ENCODE measurements around the gene GJA9. TPM values are rescaled to one million over a fixed set of nuclear protein-coding genes. Genes with fewer than 3 reads are reported as not detected.
A peak's percentile ranks its signal among the peaks of the same experiment; 100 is the strongest.
"Not testable (repeated sequence)": the region's sequence is repeated elsewhere in the genome, so short reads cannot be mapped to it uniquely, and the experiment has no call there.

Gene GJA9
- total and polyA plus RNA-seq, 5 donors from 2014 or later, result not detected

- H3K27me3 Mint-ChIP-seq, result no peaks in the 10 kb centered on the region
- Histone ChIP-seq H3K4me3 (ENCODE audit: low read depth, low read length) (no peak overlapping the region), H3K36me3 (ENCODE audit: control insufficient read depth, insufficient read depth, low read length) (no peaks in the 10 kb centered on the region), H3K9me3 (ENCODE audit: control insufficient read depth in 2 of 2, low read length in 2 of 2) (no peaks in the 10 kb centered on the region), H3K27ac (ENCODE audit: insufficient read depth, low read length, poor library complexity, severe bottlenecking) (no peak overlapping the region), H3K4me1 (ENCODE audit: control insufficient read depth, insufficient read depth, low read length, poor library complexity, severe bottlenecking) (no peaks in the 10 kb centered on the region), H3K27me3 (ENCODE audit: control insufficient read depth, insufficient read depth, low read length) (no peaks in the 10 kb centered on the region)
- no peaks in the 10 kb centered on the region for H3K9me3 Mint-ChIP-seq
- H3K27ac Mint-ChIP-seq, result no peak overlapping the region
- no peak for ATAC-seq (ENCODE audit: low read depth in 2 of 2)
- H3K4me3 Mint-ChIP-seq, result no peak overlapping the region
- no peaks in the 10 kb centered on the region for H3K36me3 Mint-ChIP-seq
- peaks cover 0 to 3% (median 0%) of the 10 kb centered on the region in 4 donors for H3K4me1 Mint-ChIP-seq
- no peak for DNase-seq
Observed at GRCh38 chr1:38917772-38918171, 36.4 kb upstream of the GJA9 start.

- Histone ChIP-seq H3K36me3 (ENCODE audit: control insufficient read depth, insufficient read depth, low read length) (no peaks in the 10 kb centered on the region), H3K27me3 (ENCODE audit: control insufficient read depth, insufficient read depth, low read length) (no peaks in the 10 kb centered on the region), H3K9me3 (ENCODE audit: control insufficient read depth in 2 of 2, low read length in 2 of 2) (no peaks in the 10 kb centered on the region), H3K4me1 (ENCODE audit: control insufficient read depth, insufficient read depth, low read length, poor library complexity, severe bottlenecking) (no peaks in the 10 kb centered on the region), H3K27ac (ENCODE audit: insufficient read depth, low read length, poor library complexity, severe bottlenecking) (no peak overlapping the region), H3K4me3 (ENCODE audit: low read depth, low read length) (no peak overlapping the region)
- peaks cover 0 to 3% (median 0%) of the 10 kb centered on the region in 4 donors for H3K4me1 Mint-ChIP-seq
- H3K27me3 Mint-ChIP-seq, result no peaks in the 10 kb centered on the region
- H3K36me3 Mint-ChIP-seq, result no peaks in the 10 kb centered on the region
- H3K4me3 Mint-ChIP-seq, result no peak overlapping the region
- DNase-seq (no peak), ATAC-seq (ENCODE audit: low read depth in 2 of 2) (no peak)
- H3K27ac Mint-ChIP-seq, result no peak overlapping the region
- H3K9me3 Mint-ChIP-seq, result no peaks in the 10 kb centered on the region
Observed at GRCh38 chr1:38917337-38917736, 36.0 kb upstream of the GJA9 start.

- no peaks in the 10 kb centered on the region for H3K27me3 ChIP-seq (ENCODE audit: control insufficient read depth, insufficient read depth, low read length)
- no peak overlapping the region for H3K4me3 ChIP-seq (ENCODE audit: low read depth, low read length)
- Mint-ChIP-seq H3K4me3 (no peak overlapping the region), H3K36me3 (no peaks in the 10 kb centered on the region), H3K27ac (peak overlapping the region in 1 of 3 donors; percentile 26), H3K4me1 (peaks cover 0 to 3% (median 0%) of the 10 kb centered on the region in 4 donors), H3K9me3 (no peaks in the 10 kb centered on the region), H3K27me3 (no peaks in the 10 kb centered on the region)
- DNase-seq (no peak), ATAC-seq (ENCODE audit: low read depth in 2 of 2) (no peak)
- H3K9me3 ChIP-seq (ENCODE audit: control insufficient read depth in 2 of 2, low read length in 2 of 2), result no peaks in the 10 kb centered on the region
- no peaks in the 10 kb centered on the region for H3K4me1 ChIP-seq (ENCODE audit: control insufficient read depth, insufficient read depth, low read length, poor library complexity, severe bottlenecking)
- H3K27ac ChIP-seq (ENCODE audit: insufficient read depth, low read length, poor library complexity, severe bottlenecking), result no peak overlapping the region
- no peaks in the 10 kb centered on the region for H3K36me3 ChIP-seq (ENCODE audit: control insufficient read depth, insufficient read depth, low read length)
Observed at GRCh38 chr1:38915352-38915948, 34.1 kb upstream of the GJA9 start.

GRCh38 chr1:38914908-38915307 is 33.5 kb upstream of the GJA9 start:
- H3K27me3 Mint-ChIP-seq; H3K27me3 ChIP-seq (ENCODE audit: control insufficient read depth, insufficient read depth, low read length); H3K4me1 ChIP-seq (ENCODE audit: control insufficient read depth, insufficient read depth, low read length, poor library complexity, severe bottlenecking); H3K9me3 ChIP-seq (ENCODE audit: control insufficient read depth in 2 of 2, low read length in 2 of 2); ATAC-seq (ENCODE audit: low read depth in 2 of 2); H3K4me3 Mint-ChIP-seq; H3K27ac ChIP-seq (ENCODE audit: insufficient read depth, low read length, poor library complexity, severe bottlenecking); H3K27ac Mint-ChIP-seq; H3K4me3 ChIP-seq (ENCODE audit: low read depth, low read length); H3K9me3 Mint-ChIP-seq; DNase-seq; H3K36me3 ChIP-seq (ENCODE audit: control insufficient read depth, insufficient read depth, low read length); H3K36me3 Mint-ChIP-seq; H3K4me1 Mint-ChIP-seq: not testable (repeated sequence)

- H3K27ac Mint-ChIP-seq, result no peak overlapping the region
- H3K36me3 ChIP-seq (ENCODE audit: control insufficient read depth, insufficient read depth, low read length), result no peaks in the 10 kb centered on the region
- ATAC-seq (ENCODE audit: low read depth in 2 of 2), result no peak
- no peak overlapping the region for H3K4me3 Mint-ChIP-seq
- H3K36me3 Mint-ChIP-seq, result no peaks in the 10 kb centered on the region
- no peak overlapping the region for H3K27ac ChIP-seq (ENCODE audit: insufficient read depth, low read length, poor library complexity, severe bottlenecking)
- no peaks in the 10 kb centered on the region for H3K27me3 Mint-ChIP-seq
- no peaks in the 10 kb centered on the region for H3K4me1 Mint-ChIP-seq
- no peak overlapping the region for H3K4me3 ChIP-seq (ENCODE audit: low read depth, low read length)
- no peak for DNase-seq
- H3K4me1 ChIP-seq (ENCODE audit: control insufficient read depth, insufficient read depth, low read length, poor library complexity, severe bottlenecking), result no peaks in the 10 kb centered on the region
- H3K27me3 ChIP-seq (ENCODE audit: control insufficient read depth, insufficient read depth, low read length), result no peaks in the 10 kb centered on the region
- H3K9me3 ChIP-seq (ENCODE audit: control insufficient read depth in 2 of 2, low read length in 2 of 2), result peaks cover 4 to 10% of the 10 kb centered on the region in 2 experiments
- peaks cover 0 to 5% (median 0%) of the 10 kb centered on the region in 7 donors for H3K9me3 Mint-ChIP-seq
Observed at GRCh38 chr1:38908821-38909220, 27.4 kb upstream of the GJA9 start.

- Histone ChIP-seq H3K4me1 (ENCODE audit: control insufficient read depth, insufficient read depth, low read length, poor library complexity, severe bottlenecking) (no peaks in the 10 kb centered on the region), H3K27ac (ENCODE audit: insufficient read depth, low read length, poor library complexity, severe bottlenecking) (no peak overlapping the region), H3K36me3 (ENCODE audit: control insufficient read depth, insufficient read depth, low read length) (no peaks in the 10 kb centered on the region), H3K9me3 (ENCODE audit: control insufficient read depth in 2 of 2, low read length in 2 of 2) (peaks cover 4 to 10% of the 10 kb centered on the region in 2 experiments), H3K27me3 (ENCODE audit: control insufficient read depth, insufficient read depth, low read length) (no peaks in the 10 kb centered on the region), H3K4me3 (ENCODE audit: low read depth, low read length) (no peak overlapping the region)
- H3K9me3 Mint-ChIP-seq, result peaks cover 0 to 5% (median 0%) of the 10 kb centered on the region in 7 donors
- H3K36me3 Mint-ChIP-seq, result no peaks in the 10 kb centered on the region
- H3K4me3 Mint-ChIP-seq, result no peak overlapping the region
- no peaks in the 10 kb centered on the region for H3K27me3 Mint-ChIP-seq
- no peak overlapping the region for H3K27ac Mint-ChIP-seq
- no peaks in the 10 kb centered on the region for H3K4me1 Mint-ChIP-seq
- DNase-seq (no peak), ATAC-seq (ENCODE audit: low read depth in 2 of 2) (no peak)
Observed at GRCh38 chr1:38905985-38906384, 24.6 kb upstream of the GJA9 start.

- no peaks in the 10 kb centered on the region for H3K27me3 ChIP-seq (ENCODE audit: control insufficient read depth, insufficient read depth, low read length)
- H3K4me1 Mint-ChIP-seq, result no peaks in the 10 kb centered on the region
- H3K4me1 ChIP-seq (ENCODE audit: control insufficient read depth, insufficient read depth, low read length, poor library complexity, severe bottlenecking), result no peaks in the 10 kb centered on the region
- DNase-seq, result no peak
- ATAC-seq (ENCODE audit: low read depth in 2 of 2), result no peak
- H3K36me3 Mint-ChIP-seq, result no peaks in the 10 kb centered on the region
- no peaks in the 10 kb centered on the region for H3K36me3 ChIP-seq (ENCODE audit: control insufficient read depth, insufficient read depth, low read length)
- no peak overlapping the region for H3K27ac ChIP-seq (ENCODE audit: insufficient read depth, low read length, poor library complexity, severe bottlenecking)
- no peak overlapping the region for H3K4me3 ChIP-seq (ENCODE audit: low read depth, low read length)
- H3K27ac Mint-ChIP-seq, result no peak overlapping the region
- H3K27me3 Mint-ChIP-seq, result no peaks in the 10 kb centered on the region
- H3K4me3 Mint-ChIP-seq, result no peak overlapping the region
- H3K9me3 ChIP-seq (ENCODE audit: control insufficient read depth in 2 of 2, low read length in 2 of 2), result no peaks in the 10 kb centered on the region
- H3K9me3 Mint-ChIP-seq, result no peaks in the 10 kb centered on the region
Observed at GRCh38 chr1:38899560-38899959, 18.2 kb upstream of the GJA9 start.

GRCh38 chr1:38898653-38899230 is 17.4 kb upstream of the GJA9 start:
- ATAC-seq (ENCODE audit: low read depth in 2 of 2), result no peak
- no peaks in the 10 kb centered on the region for H3K36me3 ChIP-seq (ENCODE audit: control insufficient read depth, insufficient read depth, low read length)

More at GRCh38 chr1:38898653-38899230, 17.4 kb upstream of the GJA9 start:
- no peaks in the 10 kb centered on the region for H3K27me3 Mint-ChIP-seq
- no peak overlapping the region for H3K27ac ChIP-seq (ENCODE audit: insufficient read depth, low read length, poor library complexity, severe bottlenecking)
- DNase-seq, result no peak
- H3K4me3 ChIP-seq (ENCODE audit: low read depth, low read length), result no peak overlapping the region
- no peak overlapping the region for H3K4me3 Mint-ChIP-seq
- no peaks in the 10 kb centered on the region for H3K4me1 Mint-ChIP-seq
- H3K9me3 Mint-ChIP-seq, result no peaks in the 10 kb centered on the region
- no peaks in the 10 kb centered on the region for H3K4me1 ChIP-seq (ENCODE audit: control insufficient read depth, insufficient read depth, low read length, poor library complexity, severe bottlenecking)
- H3K27ac Mint-ChIP-seq, result no peak overlapping the region
- no peaks in the 10 kb centered on the region for H3K9me3 ChIP-seq (ENCODE audit: control insufficient read depth in 2 of 2, low read length in 2 of 2)
- H3K27me3 ChIP-seq (ENCODE audit: control insufficient read depth, insufficient read depth, low read length), result no peaks in the 10 kb centered on the region
- H3K36me3 Mint-ChIP-seq, result no peaks in the 10 kb centered on the region
